Breast epithelium (tissue), 3 donors: ENCODE results near the gene LGR4.

Experiments used
- POLR2AphosphoS5 ChIP-seq, 3 donors: sonication (generic); formaldehyde crosslinking; IDR thresholded peaks; one replicate each; pipeline ENCODE4 v1.6.1; 2017; ENCODE audit warnings: antibody characterized with exemption in 3 of 3
- TF ChIP-seq, protein P1 (sequence below), 3 donors: fragments of 450-650 bp; IDR thresholded peaks; one replicate each; pipeline ENCODE4 v1.5.1; 2016 to 2017; ENCODE audit warnings: antibody characterized with exemption in 3 of 3, mild to moderate bottlenecking in 3 of 3, moderate library complexity in 3 of 3

DNA sequence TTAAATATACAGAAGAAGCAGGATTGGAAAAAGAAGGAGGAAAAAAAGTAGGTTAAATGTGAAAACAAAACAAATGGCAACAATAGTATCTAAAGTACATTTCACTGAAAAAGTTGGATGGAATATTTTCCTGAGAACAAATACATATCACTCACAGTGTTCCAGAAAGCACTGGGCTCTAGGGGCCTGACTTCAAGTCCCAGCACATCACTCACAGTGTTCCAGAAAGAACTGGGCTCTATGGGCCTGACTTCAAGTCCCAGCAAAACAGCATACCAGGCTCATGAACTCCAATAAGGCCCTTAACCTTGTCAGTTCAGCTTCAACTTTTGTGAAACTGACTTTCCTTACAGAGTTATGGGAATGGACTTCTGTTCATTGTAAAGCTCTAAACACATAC is 63.5 kb downstream of the LGR4 start:
- no peak for TF ChIP-seq POLR2AphosphoS5 (IDR thresholded peaks at IDR 0.05)
- TF ChIP-seq, protein P1, sequence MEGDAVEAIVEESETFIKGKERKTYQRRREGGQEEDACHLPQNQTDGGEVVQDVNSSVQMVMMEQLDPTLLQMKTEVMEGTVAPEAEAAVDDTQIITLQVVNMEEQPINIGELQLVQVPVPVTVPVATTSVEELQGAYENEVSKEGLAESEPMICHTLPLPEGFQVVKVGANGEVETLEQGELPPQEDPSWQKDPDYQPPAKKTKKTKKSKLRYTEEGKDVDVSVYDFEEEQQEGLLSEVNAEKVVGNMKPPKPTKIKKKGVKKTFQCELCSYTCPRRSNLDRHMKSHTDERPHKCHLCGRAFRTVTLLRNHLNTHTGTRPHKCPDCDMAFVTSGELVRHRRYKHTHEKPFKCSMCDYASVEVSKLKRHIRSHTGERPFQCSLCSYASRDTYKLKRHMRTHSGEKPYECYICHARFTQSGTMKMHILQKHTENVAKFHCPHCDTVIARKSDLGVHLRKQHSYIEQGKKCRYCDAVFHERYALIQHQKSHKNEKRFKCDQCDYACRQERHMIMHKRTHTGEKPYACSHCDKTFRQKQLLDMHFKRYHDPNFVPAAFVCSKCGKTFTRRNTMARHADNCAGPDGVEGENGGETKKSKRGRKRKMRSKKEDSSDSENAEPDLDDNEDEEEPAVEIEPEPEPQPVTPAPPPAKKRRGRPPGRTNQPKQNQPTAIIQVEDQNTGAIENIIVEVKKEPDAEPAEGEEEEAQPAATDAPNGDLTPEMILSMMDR (IDR thresholded peaks at IDR 0.05): no peak
